H9 (cell line): ENCODE results near the gene KLF2. TPM values are rescaled to one million over a fixed set of nuclear protein-coding genes. Genes with fewer than 3 reads are reported as not detected.

Source experiments
- DNase-seq: peaks from one replicate; pipeline ENCODE4 v3.0.0-alpha.2; 2017
- H2AFZ ChIP-seq: one replicate; pipeline ENCODE4 v1.6.1; 2013; ENCODE audit warnings: mild to moderate bottlenecking, low read length, control low read depth, moderate library complexity
- H2AK5ac ChIP-seq: 2 replicates; pipeline ENCODE4 v1.6.1; 2013; ENCODE audit warnings: low read length, control low read depth, mixed read lengths; ENCODE audit not compliant: insufficient read length
- H2BK120ac ChIP-seq: one replicate; pipeline ENCODE4 v1.6.1; 2013; ENCODE audit warnings: low read depth, mild to moderate bottlenecking, low read length, control low read depth, inconsistent platforms; ENCODE audit not compliant: poor library complexity, severe bottlenecking
- H2BK12ac ChIP-seq: 2 replicates; pipeline ENCODE4 v1.6.1; 2013; ENCODE audit warnings: low read length, control low read depth, mixed read lengths, low read depth; ENCODE audit not compliant: insufficient read length
- H2BK15ac ChIP-seq: 2 replicates; pipeline ENCODE4 v1.6.1; 2013; ENCODE audit warnings: low read depth, low read length, control low read depth
- H2BK20ac ChIP-seq: one replicate; pipeline ENCODE4 v1.6.1; 2013; ENCODE audit warnings: low read depth, mild to moderate bottlenecking, low read length, control low read depth, inconsistent platforms; ENCODE audit not compliant: poor library complexity, severe bottlenecking
- H2BK5ac ChIP-seq: 2 replicates; pipeline ENCODE4 v1.6.1; 2013; ENCODE audit warnings: low read length, control low read depth, mixed read lengths; ENCODE audit not compliant: insufficient read length
- H3K14ac ChIP-seq: 2 replicates; pipeline ENCODE4 v1.6.1; 2013; ENCODE audit warnings: low read length, control low read depth; ENCODE audit not compliant: insufficient read depth
- H3K18ac ChIP-seq: 2 replicates; pipeline ENCODE4 v1.6.1; 2013; ENCODE audit warnings: low read depth, mild to moderate bottlenecking, mixed read lengths, low read length, control low read depth; ENCODE audit not compliant: insufficient read length
- H3K23ac ChIP-seq: 2 replicates; pipeline ENCODE4 v1.6.1; 2013; ENCODE audit warnings: low read length, control low read depth, mixed read lengths, low read depth; ENCODE audit not compliant: insufficient read length
- H3K23me2 ChIP-seq: 2 replicates; pipeline ENCODE4 v1.6.1; 2013; ENCODE audit warnings: low read depth, mild to moderate bottlenecking, mixed read lengths, low read length, control low read depth; ENCODE audit not compliant: insufficient read length, poor library complexity, severe bottlenecking
- H3K27ac ChIP-seq: 2 replicates; pipeline ENCODE4 v1.5.1; 2013; ENCODE audit warnings: low read length, control low read depth, mixed read lengths, low read depth; ENCODE audit not compliant: insufficient read length
- H3K27me3 ChIP-seq: 2 replicates; pipeline ENCODE4 v1.6.1; 2013; ENCODE audit warnings: low read length, control low read depth, inconsistent platforms; ENCODE audit not compliant: insufficient read depth
- H3K4ac ChIP-seq: 2 replicates; pipeline ENCODE4 v1.6.1; 2013; ENCODE audit warnings: low read depth, mild to moderate bottlenecking, control low read depth, inconsistent platforms, low read length, moderate library complexity
- H3K4me1 ChIP-seq: 2 replicates; pipeline ENCODE4 v1.6.1; 2013; ENCODE audit warnings: low read length, control low read depth, inconsistent platforms; ENCODE audit not compliant: insufficient read depth
- H3K4me2 ChIP-seq: 2 replicates; pipeline ENCODE4 v1.6.1; 2013; ENCODE audit warnings: low read length, control low read depth, mixed read lengths; ENCODE audit not compliant: insufficient read length, insufficient read depth
- H3K56ac ChIP-seq: 2 replicates; pipeline ENCODE4 v1.6.1; 2013; ENCODE audit warnings: low read depth, mild to moderate bottlenecking, mixed read lengths, low read length, control low read depth; ENCODE audit not compliant: insufficient read length
- H3K79me1 ChIP-seq: 2 replicates; pipeline ENCODE4 v1.6.1; 2013; ENCODE audit warnings: low read depth, mild to moderate bottlenecking, moderate library complexity, low read length, control low read depth, inconsistent platforms; ENCODE audit not compliant: insufficient read depth, poor library complexity, severe bottlenecking
- H3K79me2 ChIP-seq: 2 replicates; pipeline ENCODE4 v1.6.1; 2013; ENCODE audit warnings: low read length, control low read depth, inconsistent platforms; ENCODE audit not compliant: insufficient read depth
- H3K9ac ChIP-seq: 2 replicates; pipeline ENCODE4 v1.6.1; 2013; ENCODE audit warnings: low read length, control low read depth, mixed read lengths; ENCODE audit not compliant: insufficient read length; ENCODE audit errors: extremely low read depth
- H3K9me3 ChIP-seq: one replicate; pipeline ENCODE4 v1.6.1; 2013; ENCODE audit warnings: low read depth, low read length, inconsistent platforms; ENCODE audit not compliant: control insufficient read depth
- H3T11ph ChIP-seq: one replicate; pipeline ENCODE4 v1.6.1; 2013; ENCODE audit warnings: mild to moderate bottlenecking, low read length, control low read depth, inconsistent platforms
- H4K20me1 ChIP-seq: one replicate; pipeline ENCODE4 v1.6.1; 2013; ENCODE audit not compliant: control insufficient read depth, insufficient read length, insufficient read depth
- H4K5ac ChIP-seq: 2 replicates; pipeline ENCODE4 v1.6.1; 2013; ENCODE audit warnings: low read depth, mild to moderate bottlenecking, mixed read lengths, low read length, control low read depth; ENCODE audit not compliant: insufficient read length
- H4K8ac ChIP-seq: replicated peaks from 2 replicates; pipeline ENCODE4 v1.6.1; 2013; ENCODE audit warnings: low read length, control low read depth, mixed read lengths, low read depth; ENCODE audit not compliant: insufficient read length
- H4K91ac ChIP-seq: 2 replicates; pipeline ENCODE4 v1.6.1; 2013; ENCODE audit warnings: low read depth, mild to moderate bottlenecking, moderate library complexity, mixed read lengths, low read length, control low read depth; ENCODE audit not compliant: insufficient read length
- H3K27ac Mint-ChIP-seq, 3 experiments: 2 replicates in 2 of 3; 3 replicates in 1 of 3; pipeline ENCODE4 v1.8.0; 2020 to 2021; ENCODE audit warnings: mixed read lengths in 3 of 3, mild to moderate bottlenecking in 1 of 3, moderate library complexity in 1 of 3
- H3K27me3 Mint-ChIP-seq: 2 replicates; pipeline ENCODE4 v1.8.0; 2021; ENCODE audit warnings: low read depth, mild to moderate bottlenecking, moderate library complexity, mixed read lengths
- H3K36me3 Mint-ChIP-seq, 3 experiments: 2 replicates in 2 of 3; 3 replicates in 1 of 3; pipeline ENCODE4 v1.8.0; 2020 to 2021; ENCODE audit warnings: low read depth in 3 of 3, mixed read lengths in 3 of 3; ENCODE audit not compliant: insufficient read depth in 1 of 3
- H3K4me1 Mint-ChIP-seq, 2 experiments: 2 replicates each; pipeline ENCODE4 v1.8.0; 2020; ENCODE audit warnings: mixed read lengths in 2 of 2
- H3K4me3 Mint-ChIP-seq, 2 experiments: 2 replicates in 1 of 2; 3 replicates in 1 of 2; pipeline ENCODE4 v1.8.0; 2020 to 2021; ENCODE audit warnings: mild to moderate bottlenecking in 2 of 2, mixed read lengths in 2 of 2, moderate library complexity in 1 of 2
- H3K9me3 Mint-ChIP-seq, 2 experiments: 2 replicates in 1 of 2; 3 replicates in 1 of 2; pipeline ENCODE4 v1.8.0; 2020; ENCODE audit warnings: mild to moderate bottlenecking in 2 of 2, mixed read lengths in 2 of 2, moderate library complexity in 1 of 2
- WGBS: extraction: QIAGEN DNeasy Blood & Tissue Kit; methylation state at CpG from one replicate; pipeline ENCODE4 v1.1.7; 2013; ENCODE audit warnings: missing lambda C conversion rate, low lambda C conversion rate, mixed read lengths; ENCODE audit not compliant: insufficient read length; ENCODE audit errors: extremely low coverage; 5-methylcytosine and 5-hydroxymethylcytosine counted together
- total RNA-seq: library from RNA; stranded (reverse); gene quantifications from 2 replicates; pipeline ENCODE4 v1.2.1, GENCODE V29; 2021
- TF ChIP-seq, protein P1 (sequence below): fragments of 200-600 bp; sonication (generic); conservative IDR thresholded peaks from 3 replicates; pipeline ENCODE4 v1.8.0; 2021; ENCODE audit warnings: antibody characterized with exemption, mild to moderate bottlenecking

The KLF2 gene
- total RNA-seq, 1 experiment from 2014 or later, result 0.33 TPM

DNA sequence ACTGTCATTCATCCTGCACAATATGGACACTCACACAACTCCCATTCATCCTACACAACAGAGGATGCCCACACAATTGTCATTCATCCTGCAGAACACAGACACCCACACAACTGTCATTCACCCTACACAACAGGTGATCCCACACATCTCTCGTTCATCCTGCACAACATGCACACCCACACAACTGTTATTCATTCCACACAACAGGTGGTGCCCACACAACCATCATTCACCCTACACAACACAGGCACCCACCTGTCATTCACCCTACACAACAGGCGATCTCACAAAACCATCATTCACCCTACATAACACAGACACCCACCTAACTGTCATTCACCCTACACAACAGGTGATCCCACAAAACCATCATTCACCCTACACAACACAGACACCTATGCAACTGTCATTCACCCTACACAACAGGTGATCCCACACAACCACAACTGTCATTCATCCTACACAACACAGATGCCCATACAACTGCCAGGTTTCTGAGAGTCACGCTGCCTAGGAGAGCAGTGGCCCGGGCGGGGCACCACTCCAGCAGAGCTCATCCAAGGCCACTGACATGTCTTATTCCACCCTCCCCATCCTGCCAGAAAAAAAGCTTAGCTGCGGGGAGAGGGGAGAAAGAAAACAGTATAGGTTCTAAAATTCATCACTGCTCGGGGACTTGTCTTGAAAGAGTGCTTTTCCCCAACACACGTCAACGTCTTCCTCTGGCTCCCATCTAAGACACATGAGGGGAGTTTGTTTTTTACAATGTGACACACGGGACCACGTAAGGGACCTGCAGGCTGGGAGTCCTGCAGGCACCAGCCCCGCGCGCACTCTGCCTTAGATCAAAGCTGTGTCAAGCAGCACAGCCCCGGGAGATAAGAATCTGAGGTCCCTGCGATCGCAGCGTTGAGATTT, 44.0 kb downstream of the KLF2 start:
- H3K4me1 ChIP-seq, result no peaks in the 10 kb centered on the region
- no peak overlapping the region for H3K56ac ChIP-seq
- no peaks in the 10 kb centered on the region for H3K27me3 ChIP-seq
- Mint-ChIP-seq H3K4me1 (peaks cover 14 to 34% of the 10 kb centered on the region in 2 experiments), H3K27ac (no peak overlapping the region), H3K4me3 (no peak overlapping the region), H3K27me3 (no peaks in the 10 kb centered on the region), H3K36me3 (peaks cover 8 to 11% (median 8%) of the 10 kb centered on the region in 3 experiments; a peak in 4 of 7 replicates), H3K9me3 (no peaks in the 10 kb centered on the region)
- H3K23me2 ChIP-seq, result no peaks in the 10 kb centered on the region
- no peak overlapping the region for H3T11ph ChIP-seq
- H3K9me3 ChIP-seq, result no peaks in the 10 kb centered on the region
- H2BK120ac ChIP-seq, result no peak overlapping the region
- no peak overlapping the region for H3K9ac ChIP-seq
- DNase-seq, result no peak
- H3K4ac ChIP-seq, result no peak overlapping the region
- no peak overlapping the region for H2BK12ac ChIP-seq
- H2AK5ac ChIP-seq, result no peak overlapping the region
- H2AFZ ChIP-seq, result no peak overlapping the region
- no peak overlapping the region for H3K23ac ChIP-seq
- H2BK20ac ChIP-seq, result no peak overlapping the region
- H3K27ac ChIP-seq, result no peak overlapping the region
- H3K79me2 ChIP-seq, result no peaks in the 10 kb centered on the region
- H2BK15ac ChIP-seq, result no peak overlapping the region
- no peak overlapping the region for H4K91ac ChIP-seq
- no CpG with 5 or more reads among the region's 18 CpGs for WGBS
- H4K8ac ChIP-seq, result no peak overlapping the region
- H4K5ac ChIP-seq, result no peak overlapping the region
- H3K18ac ChIP-seq, result no peak overlapping the region
- no peaks in the 10 kb centered on the region for H3K79me1 ChIP-seq
- no peak overlapping the region for H3K4me2 ChIP-seq
- no peaks in the 10 kb centered on the region for H4K20me1 ChIP-seq
- H2BK5ac ChIP-seq, result no peak overlapping the region
- no peak overlapping the region for H3K14ac ChIP-seq
- TF ChIP-seq, protein P1, sequence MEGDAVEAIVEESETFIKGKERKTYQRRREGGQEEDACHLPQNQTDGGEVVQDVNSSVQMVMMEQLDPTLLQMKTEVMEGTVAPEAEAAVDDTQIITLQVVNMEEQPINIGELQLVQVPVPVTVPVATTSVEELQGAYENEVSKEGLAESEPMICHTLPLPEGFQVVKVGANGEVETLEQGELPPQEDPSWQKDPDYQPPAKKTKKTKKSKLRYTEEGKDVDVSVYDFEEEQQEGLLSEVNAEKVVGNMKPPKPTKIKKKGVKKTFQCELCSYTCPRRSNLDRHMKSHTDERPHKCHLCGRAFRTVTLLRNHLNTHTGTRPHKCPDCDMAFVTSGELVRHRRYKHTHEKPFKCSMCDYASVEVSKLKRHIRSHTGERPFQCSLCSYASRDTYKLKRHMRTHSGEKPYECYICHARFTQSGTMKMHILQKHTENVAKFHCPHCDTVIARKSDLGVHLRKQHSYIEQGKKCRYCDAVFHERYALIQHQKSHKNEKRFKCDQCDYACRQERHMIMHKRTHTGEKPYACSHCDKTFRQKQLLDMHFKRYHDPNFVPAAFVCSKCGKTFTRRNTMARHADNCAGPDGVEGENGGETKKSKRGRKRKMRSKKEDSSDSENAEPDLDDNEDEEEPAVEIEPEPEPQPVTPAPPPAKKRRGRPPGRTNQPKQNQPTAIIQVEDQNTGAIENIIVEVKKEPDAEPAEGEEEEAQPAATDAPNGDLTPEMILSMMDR, result no peak
